ENCODE results near the gene GALNT2. TPM values are rescaled to one million over a fixed set of nuclear protein-coding genes. Genes with fewer than 3 reads are reported as not detected.
A peak's percentile ranks its signal among the peaks of the same experiment; 100 is the strongest.

Gene GALNT2
- total and polyA plus RNA-seq, 9 of the 15 experiments (the other 6 are each of a cell fraction or from before 2014, with no cell fraction given), result 1.6 to 106 (median 51.9) TPM

- no peak for TF ChIP-seq ZNF518B (CRISPR knock-in tag; IDR thresholded peaks at IDR 0.05)
- no peak for TF ChIP-seq ZKSCAN3 (CRISPR knock-in tag; IDR thresholded peaks at IDR 0.05)
- TF ChIP-seq ZNF253 (CRISPR knock-in tag; conservative IDR thresholded peaks at IDR 0.05), result no peak
- TF ChIP-seq MEF2D (tag; conservative IDR thresholded peaks at IDR 0.05; ENCODE audit: low read depth), result peak; percentile 73
- TF ChIP-seq THRAP3 (IDR thresholded peaks at IDR 0.05; ENCODE audit: borderline replicate concordance), result no peak
- no peak for TF ChIP-seq ZNF277 (CRISPR knock-in tag; IDR thresholded peaks at IDR 0.05; ENCODE audit: borderline replicate concordance)
- peak; percentile 37 for TF ChIP-seq MECOM (CRISPR knock-in tag; IDR thresholded peaks at IDR 0.05)
- TF ChIP-seq ZNF212 (CRISPR knock-in tag; IDR thresholded peaks at IDR 0.05), result no peak
- no peak for TF ChIP-seq RFX5 (IDR thresholded peaks at IDR 0.05; ENCODE audit: low read depth, low read length)
- TF ChIP-seq ZNF431 (CRISPR knock-in tag; IDR thresholded peaks at IDR 0.05), result no peak
- TF ChIP-seq ZNF507 (tag; conservative IDR thresholded peaks at IDR 0.05), result no peak
- TF ChIP-seq HIVEP1 (CRISPR knock-in tag; IDR thresholded peaks at IDR 0.05), result no peak
- TF ChIP-seq KDM4B (IDR thresholded peaks at IDR 0.05; ENCODE audit: borderline replicate concordance in 2 of 2, low read depth in 1 of 2), result no peak
- peak; percentile 39 to 58; a peak in 2 of 4 replicates for TF ChIP-seq NRF1 (conservative IDR thresholded peaks at IDR 0.05 in 1 of 2, IDR thresholded peaks at IDR 0.05 in 1 of 2)
- TF ChIP-seq TRIM25 (IDR thresholded peaks at IDR 0.05; ENCODE audit: borderline replicate concordance), result no peak
- TF ChIP-seq ZBTB33 (CRISPR knock-in tag; IDR thresholded peaks at IDR 0.05), result peak; percentile 39; the same call in 1 of the 2 replicates
- TF ChIP-seq CGGBP1 (CRISPR knock-in tag; IDR thresholded peaks at IDR 0.05), result no peak
- no peak for TF ChIP-seq YBX1 (IDR thresholded peaks at IDR 0.05)
Measured at GRCh38 chr1:230160957-230161771, 94.1 kb downstream of the GALNT2 start (continued).

All from K562 (cell line).